Measurements from ENCODE around the gene SUPT6H. TPM values are rescaled to one million over a fixed set of nuclear protein-coding genes. Genes with fewer than 3 reads are reported as not detected.

SUPT6H gene
- 26.7 and 26.9 TPM in 2 replicates for polyA plus RNA-seq (2012; rRNA removed)
- 20.0 and 21.4 TPM in 2 replicates for polyA plus RNA-seq (2012; cell fraction: cytosol; rRNA removed)
- polyA plus RNA-seq (2012; cell fraction: nucleus; rRNA removed), result 55.7 and 68.8 TPM in 2 replicates

DNA sequence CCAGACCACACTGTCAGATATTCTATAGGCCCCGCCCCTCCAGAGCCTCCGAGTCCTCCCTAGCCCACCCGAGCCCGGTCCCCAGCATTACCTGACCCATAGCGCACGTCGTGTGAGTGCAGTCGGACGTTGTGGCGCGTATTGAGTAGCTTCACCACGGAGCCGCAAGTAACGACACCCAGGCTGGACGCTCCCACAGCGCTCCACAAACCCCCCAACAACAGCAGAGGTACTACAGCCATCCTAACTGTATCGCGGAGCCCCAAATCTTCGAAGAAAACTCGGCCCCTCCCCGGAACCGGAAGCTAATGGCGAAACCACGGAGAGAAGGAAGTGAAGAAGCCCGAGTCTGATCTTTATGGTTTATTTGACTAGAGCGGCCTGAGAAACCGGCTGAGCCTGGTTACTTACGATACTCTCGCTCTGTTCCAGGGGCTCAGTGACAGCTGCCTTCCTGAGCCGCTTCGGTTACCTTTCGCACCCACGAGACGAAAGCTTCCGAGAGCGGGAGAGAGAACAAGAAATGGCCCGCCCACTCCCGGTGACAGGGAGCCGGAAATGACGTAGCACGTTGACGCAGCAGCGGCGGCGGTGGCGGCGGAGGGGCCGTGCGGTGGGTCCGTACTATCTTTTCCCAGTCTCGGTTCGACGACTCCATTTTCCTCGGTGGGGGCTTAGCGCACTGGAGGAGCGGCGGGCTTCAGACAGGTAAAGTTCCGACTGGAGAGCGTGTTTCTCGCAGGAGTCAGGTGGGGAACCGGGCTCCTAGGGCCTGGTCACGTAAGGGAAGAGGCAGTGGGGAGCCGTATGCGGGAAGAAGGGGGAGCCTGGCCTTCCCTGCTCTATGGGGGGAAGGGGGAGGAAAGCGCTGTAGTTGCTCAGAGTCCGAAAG lies at the start of gene SUPT6H, which contains the start of gene SDF2:
Gene SUPT6H (plus strand): TSS at position 571 of the 892 bp plus-strand sequence. CDS start 11,197 bp downstream, outside the sequence.
Gene SDF2 (minus strand): TSS at position 272 of the 892 bp plus-strand sequence. CDS start 30 bp downstream, at position 242.
- Histone ChIP-seq H2AFZ (ENCODE audit: low read depth) (peak within 1 kb of the TSS; percentile 92), H3K4me3 (ENCODE audit: low read depth in 2 of 2, low read length in 1 of 2) (peak within 1 kb of the TSS; percentile 91 to 94), H4K20me1 (ENCODE audit: insufficient read depth) (peaks cover 31% of the 10 kb centered on the region), H3K27me3 (ENCODE audit: insufficient read depth) (no peaks in the 10 kb centered on the region), H3K9me3 (no peaks in the 10 kb centered on the region), H3K4me1 (ENCODE audit: control insufficient read depth in 1 of 2, insufficient read depth in 2 of 2, low read depth in 1 of 2, low read length in 1 of 2) (peaks cover 7 to 13% of the 10 kb centered on the region in 2 experiments; a peak in 3 of 4 replicates), H3K79me2 (ENCODE audit: insufficient read depth) (peaks cover 96% of the 10 kb centered on the region), H3F3A (replicated peaks; ENCODE audit: insufficient read depth) (peaks cover 6% of the 10 kb centered on the region), H3K9ac (peak within 1 kb of the TSS; percentile 94), H3K9me2 (no peaks in the 10 kb centered on the region), H3K27ac (ENCODE audit: low read depth in 2 of 2, low read length in 1 of 2) (peak within 1 kb of the TSS; percentile 96), H3K4me2 (peak within 1 kb of the TSS; percentile 78), H3K36me3 (replicated peaks in 1 of 2; ENCODE audit: control insufficient read depth in 1 of 2, insufficient read depth in 2 of 2, low read length in 1 of 2) (peaks cover 10 to 23% of the 10 kb centered on the region in 2 experiments)
- TF ChIP-seq POLR2AphosphoS5 (IDR thresholded peaks at IDR 0.05; ENCODE audit: low read depth, low read length) (peak; percentile 85), ELF1 (IDR thresholded peaks at IDR 0.05) (peak; percentile 70; the same call in 1 of the 2 replicates), RAD21 (IDR thresholded peaks at IDR 0.05; ENCODE audit: low read length) (no peak), IRF3 (IDR thresholded peaks at IDR 0.05; ENCODE audit: low read depth, low read length) (no peak), PBX3 (IDR thresholded peaks at IDR 0.05) (peak; percentile 38; the same call in 1 of the 2 replicates), EP300 (IDR thresholded peaks at IDR 0.05; ENCODE audit: borderline replicate concordance in 1 of 2, low read depth in 1 of 2, low read length in 1 of 2) (no peak), MXI1 (IDR thresholded peaks at IDR 0.05; ENCODE audit: low read depth, low read length) (peak; percentile 74), YY1 (IDR thresholded peaks at IDR 0.05; ENCODE audit: low read depth) (peak; percentile 85), MEF2A (IDR thresholded peaks at IDR 0.05; ENCODE audit: borderline replicate concordance, low read depth) (no peak), SIN3A (IDR thresholded peaks at IDR 0.05; ENCODE audit: borderline replicate concordance, low read depth, low read length) (peak; percentile 90), FOSL2 (IDR thresholded peaks at IDR 0.05; ENCODE audit: borderline replicate concordance, low read depth) (no peak), RCOR1 (IDR thresholded peaks at IDR 0.05; ENCODE audit: low read length) (no peak), TAF1 (IDR thresholded peaks at IDR 0.05; ENCODE audit: borderline replicate concordance, low read depth, low read length) (peak; percentile 61), TEAD4 (IDR thresholded peaks at IDR 0.05; ENCODE audit: borderline replicate concordance, insufficient read depth) (no peak), ZBTB33 (IDR thresholded peaks at IDR 0.05; ENCODE audit: borderline replicate concordance, low read depth) (0 out of 2 replicates have a peak, but pooled peaks have one; percentile 41), GABPA (IDR thresholded peaks at IDR 0.05; ENCODE audit: low read depth) (peak; percentile 87), MAX (IDR thresholded peaks at IDR 0.05; ENCODE audit: low read depth) (peak; percentile 50; the same call in 1 of the 2 replicates), TCF12 (IDR thresholded peaks at IDR 0.05) (0 out of 2 replicates have a peak, but pooled peaks have one; percentile 5), RFX5 (IDR thresholded peaks at IDR 0.05; ENCODE audit: low read length) (no peak)
- TF ChIP-seq, protein P1, sequence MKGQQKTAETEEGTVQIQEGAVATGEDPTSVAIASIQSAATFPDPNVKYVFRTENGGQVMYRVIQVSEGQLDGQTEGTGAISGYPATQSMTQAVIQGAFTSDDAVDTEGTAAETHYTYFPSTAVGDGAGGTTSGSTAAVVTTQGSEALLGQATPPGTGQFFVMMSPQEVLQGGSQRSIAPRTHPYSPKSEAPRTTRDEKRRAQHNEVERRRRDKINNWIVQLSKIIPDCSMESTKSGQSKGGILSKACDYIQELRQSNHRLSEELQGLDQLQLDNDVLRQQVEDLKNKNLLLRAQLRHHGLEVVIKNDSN (IDR thresholded peaks at IDR 0.05; ENCODE audit: borderline replicate concordance, low read depth), result no peak
- peak; percentile 95 for DNase-seq
- ChIA-PET CTCF (interaction anchor here (0.6 to 4.1 kb wide), 14 partner anchors 9 to 454 kb away, joined by 3 to 50 read pairs (median 4); partner anchors contain the start of genes BLTP2, PIGS and TLCD1), POLR2A (interaction anchor here (0.8 to 1.4 kb wide), 7 partner anchors 9 to 287 kb away, joined by 3 to 9 read pairs (median 6); partner anchors contain the start of genes BLTP2 and RPL23A)
- WGBS (ENCODE audit: low lambda C conversion rate), result 2% methylated on average over 38 of the region's 66 CpGs
